Measurements from ENCODE around the gene COA7. TPM values are rescaled to one million over a fixed set of nuclear protein-coding genes. Genes with fewer than 3 reads are reported as not detected.

Gene COA7
- total RNA-seq (10 to 100 TPM in 1 of 2 donors, 1 to 10 TPM in 1; 6.3 to 14.1 TPM), polyA plus RNA-seq (10 to 100 TPM in 1 of 2 donors, 1 to 10 TPM in 1; 4.7 to 11.2 TPM)

DNA sequence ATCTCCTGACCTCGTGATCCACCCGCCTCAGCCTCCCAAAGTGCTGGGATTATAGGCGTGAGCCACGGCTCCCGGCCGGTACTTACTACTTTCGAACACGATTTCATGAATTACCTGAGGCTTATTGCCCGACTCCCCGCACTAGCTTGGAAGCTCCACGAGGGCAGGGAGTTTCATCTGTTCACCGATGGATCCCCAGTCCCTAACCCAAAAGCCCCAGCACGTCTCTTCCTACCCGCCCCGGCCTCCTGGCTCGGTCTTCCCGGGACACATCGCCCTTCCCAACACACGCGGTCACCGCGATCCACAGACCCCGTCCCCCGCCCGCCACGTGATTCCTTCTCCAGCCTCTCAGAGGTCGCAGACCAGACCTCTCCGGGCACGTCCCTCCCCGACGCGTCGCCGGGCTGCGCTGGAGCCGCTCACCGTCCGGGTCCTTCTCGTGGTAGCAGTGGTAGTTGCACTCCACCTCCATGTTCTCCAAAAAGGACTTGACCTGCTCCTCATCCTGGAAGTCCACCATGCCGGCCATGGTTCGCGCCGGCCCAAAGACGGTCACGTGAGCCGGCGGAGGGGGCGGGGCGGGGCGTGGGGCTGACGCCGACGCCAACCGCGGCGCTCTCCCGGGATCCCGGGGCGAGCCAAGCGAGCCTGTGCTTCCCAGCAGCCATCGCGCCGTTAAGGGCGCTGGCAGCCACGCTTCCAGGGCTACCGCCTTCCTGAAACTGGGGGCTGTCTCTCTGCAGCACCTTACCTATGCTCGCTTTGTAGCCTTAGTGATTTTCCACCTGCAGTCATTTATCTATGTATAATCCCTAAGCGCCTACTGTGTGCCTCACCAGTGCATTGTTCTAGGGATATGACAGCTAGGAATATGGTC, at the start of gene COA7:
COA7 (minus strand) TSS at position 553 of the 880 bp plus-strand sequence; CDS start at position 532, 21 bp downstream.
- Histone ChIP-seq H3K27ac (ENCODE audit: low read depth in 1 of 2, low read length in 2 of 2) (peak within 1 kb of the TSS; percentile 84 to 92), H3K9me3 (ENCODE audit: control insufficient read depth in 4 of 4, low read length in 3 of 4) (no peaks in the 10 kb centered on the region), H3K9ac (ENCODE audit: low read depth in 1 of 2, low read length in 2 of 2) (peak within 1 kb of the TSS; percentile 73 to 78), H3K4me3 (ENCODE audit: low read depth in 1 of 3, low read length in 3 of 3) (peak within 1 kb of the TSS; percentile 63 to 96 (median 71)), H3K4me1 (ENCODE audit: control insufficient read depth in 4 of 4, insufficient read depth in 4 of 4, low read length in 3 of 4) (peaks cover 0 to 10% (median 4%) of the 10 kb centered on the region in 4 donors), H3K27me3 (ENCODE audit: control insufficient read depth in 4 of 4, insufficient read depth in 4 of 4, low read length in 3 of 4) (no peaks in the 10 kb centered on the region), H3K36me3 (ENCODE audit: control insufficient read depth in 4 of 4, insufficient read depth in 3 of 4, low read depth in 1 of 4, low read length in 3 of 4) (no peaks in the 10 kb centered on the region)
- TF ChIP-seq FOXA1 (IDR thresholded peaks at IDR 0.05) = no peak
- TF ChIP-seq TAF1 (conservative IDR thresholded peaks at IDR 0.05) = no peak
- TF ChIP-seq GABPA (IDR thresholded peaks at IDR 0.05 in 1 of 2, conservative IDR thresholded peaks at IDR 0.05 in 1 of 2) = no peak
- peak; percentile 16 to 21 for TF ChIP-seq RAD21 (IDR thresholded peaks at IDR 0.05)
- TF ChIP-seq, protein P1, sequence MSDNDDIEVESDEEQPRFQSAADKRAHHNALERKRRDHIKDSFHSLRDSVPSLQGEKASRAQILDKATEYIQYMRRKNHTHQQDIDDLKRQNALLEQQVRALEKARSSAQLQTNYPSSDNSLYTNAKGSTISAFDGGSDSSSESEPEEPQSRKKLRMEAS (IDR thresholded peaks at IDR 0.05) = peak; percentile 81
- TF ChIP-seq YY1 (IDR thresholded peaks at IDR 0.05) = peak; percentile 85
- 1% methylated on average over 68 of the region's 68 CpGs for WGBS
- DNase-seq (ENCODE audit: low spot score) = peak; percentile 87

DNA sequence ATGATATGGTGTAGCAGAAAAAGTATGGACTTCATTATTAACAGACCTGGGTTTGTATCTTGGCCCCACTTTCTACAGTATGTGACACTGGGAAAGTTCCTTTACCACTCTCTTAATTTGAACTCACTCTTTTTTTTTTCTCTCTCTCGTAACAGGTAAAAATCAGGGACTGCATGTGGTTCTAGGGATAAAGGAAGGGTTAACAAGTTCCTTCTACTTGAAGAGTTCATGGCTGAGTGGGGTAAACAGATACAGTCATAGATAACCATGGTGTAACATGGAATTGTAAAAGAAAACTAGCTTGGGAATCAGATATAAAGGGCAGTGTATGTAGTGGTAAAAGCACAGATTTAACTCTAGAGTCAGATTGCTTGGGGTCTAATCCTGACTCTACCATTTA, 49.3 kb upstream of the COA7 start:
- Histone ChIP-seq H3K4me3 (ENCODE audit: low read depth in 1 of 3, low read length in 3 of 3) (no peak overlapping the region), H3K9me3 (ENCODE audit: control insufficient read depth in 4 of 4, low read length in 3 of 4) (no peaks in the 10 kb centered on the region), H3K9ac (ENCODE audit: low read depth in 1 of 2, low read length in 2 of 2) (no peak overlapping the region), H3K36me3 (ENCODE audit: control insufficient read depth in 4 of 4, insufficient read depth in 3 of 4, low read depth in 1 of 4, low read length in 3 of 4) (no peaks in the 10 kb centered on the region), H3K4me1 (ENCODE audit: control insufficient read depth in 4 of 4, insufficient read depth in 4 of 4, low read length in 3 of 4) (peaks cover 3 to 43% (median 30%) of the 10 kb centered on the region in 4 donors), H3K27ac (ENCODE audit: low read depth in 1 of 2, low read length in 2 of 2) (peak overlapping the region in 1 of 2 donors; percentile 35), H3K27me3 (ENCODE audit: control insufficient read depth in 4 of 4, insufficient read depth in 4 of 4, low read length in 3 of 4) (no peaks in the 10 kb centered on the region)
- TF ChIP-seq HNF4A (conservative IDR thresholded peaks at IDR 0.05) = peak in 1 of 2 donors; percentile 2
- TF ChIP-seq EGR1 (IDR thresholded peaks at IDR 0.05; ENCODE audit: low read depth in 2 of 2) = no peak
- TF ChIP-seq, protein P2, sequence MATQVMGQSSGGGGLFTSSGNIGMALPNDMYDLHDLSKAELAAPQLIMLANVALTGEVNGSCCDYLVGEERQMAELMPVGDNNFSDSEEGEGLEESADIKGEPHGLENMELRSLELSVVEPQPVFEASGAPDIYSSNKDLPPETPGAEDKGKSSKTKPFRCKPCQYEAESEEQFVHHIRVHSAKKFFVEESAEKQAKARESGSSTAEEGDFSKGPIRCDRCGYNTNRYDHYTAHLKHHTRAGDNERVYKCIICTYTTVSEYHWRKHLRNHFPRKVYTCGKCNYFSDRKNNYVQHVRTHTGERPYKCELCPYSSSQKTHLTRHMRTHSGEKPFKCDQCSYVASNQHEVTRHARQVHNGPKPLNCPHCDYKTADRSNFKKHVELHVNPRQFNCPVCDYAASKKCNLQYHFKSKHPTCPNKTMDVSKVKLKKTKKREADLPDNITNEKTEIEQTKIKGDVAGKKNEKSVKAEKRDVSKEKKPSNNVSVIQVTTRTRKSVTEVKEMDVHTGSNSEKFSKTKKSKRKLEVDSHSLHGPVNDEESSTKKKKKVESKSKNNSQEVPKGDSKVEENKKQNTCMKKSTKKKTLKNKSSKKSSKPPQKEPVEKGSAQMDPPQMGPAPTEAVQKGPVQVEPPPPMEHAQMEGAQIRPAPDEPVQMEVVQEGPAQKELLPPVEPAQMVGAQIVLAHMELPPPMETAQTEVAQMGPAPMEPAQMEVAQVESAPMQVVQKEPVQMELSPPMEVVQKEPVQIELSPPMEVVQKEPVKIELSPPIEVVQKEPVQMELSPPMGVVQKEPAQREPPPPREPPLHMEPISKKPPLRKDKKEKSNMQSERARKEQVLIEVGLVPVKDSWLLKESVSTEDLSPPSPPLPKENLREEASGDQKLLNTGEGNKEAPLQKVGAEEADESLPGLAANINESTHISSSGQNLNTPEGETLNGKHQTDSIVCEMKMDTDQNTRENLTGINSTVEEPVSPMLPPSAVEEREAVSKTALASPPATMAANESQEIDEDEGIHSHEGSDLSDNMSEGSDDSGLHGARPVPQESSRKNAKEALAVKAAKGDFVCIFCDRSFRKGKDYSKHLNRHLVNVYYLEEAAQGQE (IDR thresholded peaks at IDR 0.05) = peak; percentile 21
- no peak for TF ChIP-seq SP1 (IDR thresholded peaks at IDR 0.05)
- TF ChIP-seq GABPA (IDR thresholded peaks at IDR 0.05 in 1 of 2, conservative IDR thresholded peaks at IDR 0.05 in 1 of 2) = no peak
- TF ChIP-seq RAD21 (IDR thresholded peaks at IDR 0.05) = no peak
- 62% methylated on average over 1 of the region's 1 CpG for WGBS
- no peak for DNase-seq (ENCODE audit: low spot score)

DNA sequence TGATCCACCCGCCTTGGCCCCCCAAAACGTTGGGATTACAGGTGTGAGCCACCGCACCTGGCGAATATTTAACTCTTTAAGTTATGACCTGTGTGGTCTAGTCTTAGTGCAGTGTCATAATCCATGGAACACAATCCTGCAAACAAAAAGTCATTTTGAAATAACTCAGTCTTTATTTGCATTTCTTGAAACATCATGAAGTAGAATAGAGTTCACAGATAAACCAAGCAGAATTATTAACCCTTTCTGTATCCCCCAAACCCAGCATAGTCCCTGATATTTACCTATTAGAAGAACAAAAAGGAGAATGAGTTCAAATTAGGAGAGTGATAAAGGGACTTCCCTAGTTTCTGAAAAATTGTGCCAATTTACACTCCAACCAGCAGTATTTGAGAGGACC, 48.0 kb upstream of the COA7 start:
- 33% methylated on average over 4 of the region's 4 CpGs for WGBS
- Histone ChIP-seq H3K4me1 (ENCODE audit: control insufficient read depth in 4 of 4, insufficient read depth in 4 of 4, low read length in 3 of 4) (peaks cover 3 to 43% (median 32%) of the 10 kb centered on the region in 4 donors), H3K9me3 (ENCODE audit: control insufficient read depth in 4 of 4, low read length in 3 of 4) (no peaks in the 10 kb centered on the region), H3K9ac (ENCODE audit: low read depth in 1 of 2, low read length in 2 of 2) (no peak overlapping the region), H3K27me3 (ENCODE audit: control insufficient read depth in 4 of 4, insufficient read depth in 4 of 4, low read length in 3 of 4) (no peaks in the 10 kb centered on the region), H3K4me3 (ENCODE audit: low read depth in 1 of 3, low read length in 3 of 3) (peak overlapping the region in 1 of 3 donors; percentile 5), H3K36me3 (ENCODE audit: control insufficient read depth in 4 of 4, insufficient read depth in 3 of 4, low read depth in 1 of 4, low read length in 3 of 4) (no peaks in the 10 kb centered on the region), H3K27ac (ENCODE audit: low read depth in 1 of 2, low read length in 2 of 2) (peak overlapping the region in 1 of 2 donors; percentile 46)
- DNase-seq (ENCODE audit: low spot score) = no peak
- no peak for TF ChIP-seq FOXA1 (IDR thresholded peaks at IDR 0.05)
- TF ChIP-seq EGR1 (IDR thresholded peaks at IDR 0.05; ENCODE audit: low read depth in 2 of 2) = no peak
- TF ChIP-seq NR2F2 (IDR thresholded peaks at IDR 0.05) = no peak
- TF ChIP-seq TAF1 (conservative IDR thresholded peaks at IDR 0.05) = no peak
- peak; percentile 49 for TF ChIP-seq YY1 (IDR thresholded peaks at IDR 0.05)
- peak; percentile 60 for TF ChIP-seq SP1 (IDR thresholded peaks at IDR 0.05)
- TF ChIP-seq, protein P1 (IDR thresholded peaks at IDR 0.05) = no peak
- TF ChIP-seq, protein P3, sequence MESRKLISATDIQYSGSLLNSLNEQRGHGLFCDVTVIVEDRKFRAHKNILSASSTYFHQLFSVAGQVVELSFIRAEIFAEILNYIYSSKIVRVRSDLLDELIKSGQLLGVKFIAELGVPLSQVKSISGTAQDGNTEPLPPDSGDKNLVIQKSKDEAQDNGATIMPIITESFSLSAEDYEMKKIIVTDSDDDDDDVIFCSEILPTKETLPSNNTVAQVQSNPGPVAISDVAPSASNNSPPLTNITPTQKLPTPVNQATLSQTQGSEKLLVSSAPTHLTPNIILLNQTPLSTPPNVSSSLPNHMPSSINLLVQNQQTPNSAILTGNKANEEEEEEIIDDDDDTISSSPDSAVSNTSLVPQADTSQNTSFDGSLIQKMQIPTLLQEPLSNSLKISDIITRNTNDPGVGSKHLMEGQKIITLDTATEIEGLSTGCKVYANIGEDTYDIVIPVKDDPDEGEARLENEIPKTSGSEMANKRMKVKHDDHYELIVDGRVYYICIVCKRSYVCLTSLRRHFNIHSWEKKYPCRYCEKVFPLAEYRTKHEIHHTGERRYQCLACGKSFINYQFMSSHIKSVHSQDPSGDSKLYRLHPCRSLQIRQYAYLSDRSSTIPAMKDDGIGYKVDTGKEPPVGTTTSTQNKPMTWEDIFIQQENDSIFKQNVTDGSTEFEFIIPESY (IDR thresholded peaks at IDR 0.05) = no peak
- peak; percentile 69 to 84 for TF ChIP-seq RXRA (IDR thresholded peaks at IDR 0.05)
- TF ChIP-seq, protein P4, sequence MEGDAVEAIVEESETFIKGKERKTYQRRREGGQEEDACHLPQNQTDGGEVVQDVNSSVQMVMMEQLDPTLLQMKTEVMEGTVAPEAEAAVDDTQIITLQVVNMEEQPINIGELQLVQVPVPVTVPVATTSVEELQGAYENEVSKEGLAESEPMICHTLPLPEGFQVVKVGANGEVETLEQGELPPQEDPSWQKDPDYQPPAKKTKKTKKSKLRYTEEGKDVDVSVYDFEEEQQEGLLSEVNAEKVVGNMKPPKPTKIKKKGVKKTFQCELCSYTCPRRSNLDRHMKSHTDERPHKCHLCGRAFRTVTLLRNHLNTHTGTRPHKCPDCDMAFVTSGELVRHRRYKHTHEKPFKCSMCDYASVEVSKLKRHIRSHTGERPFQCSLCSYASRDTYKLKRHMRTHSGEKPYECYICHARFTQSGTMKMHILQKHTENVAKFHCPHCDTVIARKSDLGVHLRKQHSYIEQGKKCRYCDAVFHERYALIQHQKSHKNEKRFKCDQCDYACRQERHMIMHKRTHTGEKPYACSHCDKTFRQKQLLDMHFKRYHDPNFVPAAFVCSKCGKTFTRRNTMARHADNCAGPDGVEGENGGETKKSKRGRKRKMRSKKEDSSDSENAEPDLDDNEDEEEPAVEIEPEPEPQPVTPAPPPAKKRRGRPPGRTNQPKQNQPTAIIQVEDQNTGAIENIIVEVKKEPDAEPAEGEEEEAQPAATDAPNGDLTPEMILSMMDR (IDR thresholded peaks at IDR 0.05; ENCODE audit: low read depth, low read length, missing input control) = no peak
- TF ChIP-seq HNF4A (conservative IDR thresholded peaks at IDR 0.05) = peak; percentile 33 to 48
- peak; percentile 21 for TF ChIP-seq FOXA2 (IDR thresholded peaks at IDR 0.05)
